ENCODE results near the gene TP53TG3F.
"Not testable (repeated sequence)": the region's sequence is repeated elsewhere in the genome, so short reads cannot be mapped to it uniquely, and the experiment has no call there.

The TP53TG3F gene, protein sequence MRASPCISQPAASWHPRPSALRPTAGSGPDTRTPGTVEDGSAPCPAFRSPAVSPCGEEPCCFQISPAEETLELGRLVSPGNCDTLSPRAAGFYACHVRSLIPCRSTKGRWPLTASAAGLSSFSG

GRCh38 chr16:33459312-33459711 lies at the start of gene TP53TG3F:
Gene TP53TG3F (plus strand): TSS chr16:33459612. CDS start chr16:33459680, 68 bp downstream.
- in situ Hi-C loops (cut with MboI; ENCODE audit: low sequenced_read_pairs) = not testable (repeated sequence)

- in situ Hi-C loops (cut with MboI; ENCODE audit: low sequenced_read_pairs) = not testable (repeated sequence)
Observed at GRCh38 chr16:33491611-33492010, 32.2 kb downstream of the TP53TG3F start.

DNA sequence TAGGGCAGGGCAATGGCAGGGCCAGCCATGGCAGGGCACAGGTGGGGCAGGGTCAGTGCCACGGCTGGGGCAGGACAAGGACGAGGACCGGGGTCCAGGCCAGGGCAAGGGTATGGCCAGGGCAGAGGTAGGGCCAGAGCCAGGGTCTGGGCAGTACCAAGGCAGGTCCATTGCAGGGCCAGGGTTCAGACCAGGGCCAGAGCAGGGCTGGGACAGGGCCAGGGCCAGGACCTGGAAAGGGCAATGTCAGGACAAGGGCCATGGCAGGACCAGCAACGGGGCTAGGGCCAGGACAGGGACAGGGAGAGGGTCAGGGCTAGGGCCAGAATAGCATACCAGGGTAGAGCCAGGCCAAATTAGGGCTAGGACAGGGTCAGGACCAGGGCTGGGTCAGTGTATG lies 47.8 kb downstream of the TP53TG3F start:
- in situ Hi-C loops (cut with MboI; ENCODE audit: low sequenced_read_pairs) = not testable (repeated sequence)

GRCh38 chr16:33509070-33509469 lies 49.7 kb downstream of the TP53TG3F start:
- in situ Hi-C loops (cut with MboI; ENCODE audit: low sequenced_read_pairs) = not testable (repeated sequence)

GRCh38 chr16:33509906-33510305 lies 50.5 kb downstream of the TP53TG3F start:
- in situ Hi-C loops (cut with MboI; ENCODE audit: low sequenced_read_pairs) = not testable (repeated sequence)
